Effector memory CD4-positive, alpha-beta T cell (primary cell): ENCODE data around the gene HPSE2.

Source experiments
- DNase-seq, 3 donors: peaks; one replicate each; pipeline ENCODE4 v3.0.0-alpha.2; 2020
- H3K27ac ChIP-seq: 2 replicates; pipeline ENCODE4 v1.7.0; 2013; ENCODE audit warnings: mild to moderate bottlenecking, low read length, moderate library complexity; ENCODE audit not compliant: insufficient read depth, poor library complexity, severe bottlenecking
- H3K27me3 ChIP-seq: replicated peaks from 2 replicates; pipeline ENCODE4 v1.7.0; 2013; ENCODE audit warnings: mild to moderate bottlenecking, low read length; ENCODE audit not compliant: insufficient read depth, control insufficient read depth, poor library complexity, severe bottlenecking
- H3K36me3 ChIP-seq: 2 replicates; pipeline ENCODE4 v1.7.0; 2013; ENCODE audit warnings: mild to moderate bottlenecking, low read length, moderate library complexity; ENCODE audit not compliant: control insufficient read depth, insufficient read depth
- H3K4me1 ChIP-seq: 2 replicates; pipeline ENCODE4 v1.7.0; 2013; ENCODE audit warnings: low read length, mild to moderate bottlenecking; ENCODE audit not compliant: control insufficient read depth, insufficient read depth, poor library complexity, severe bottlenecking
- H3K4me3 ChIP-seq: 2 replicates; pipeline ENCODE4 v1.7.0; 2013; ENCODE audit warnings: low read length, low read depth, mild to moderate bottlenecking; ENCODE audit not compliant: insufficient read depth, poor library complexity, severe bottlenecking
- H3K9me3 ChIP-seq: 2 replicates; pipeline ENCODE4 v1.7.0; 2013; ENCODE audit warnings: mild to moderate bottlenecking, low read length, moderate library complexity; ENCODE audit not compliant: control insufficient read depth

The HPSE2 gene

GRCh38 chr10:98414578-98414931, 821.1 kb downstream of the HPSE2 start:
- Histone ChIP-seq H3K27me3 (no peaks in the 10 kb centered on the region), H3K9me3 (no peaks in the 10 kb centered on the region), H3K36me3 (peaks cover 29% of the 10 kb centered on the region), H3K4me3 (peak overlapping the region; percentile 58), H3K4me1 (no peaks in the 10 kb centered on the region), H3K27ac (peak overlapping the region; percentile 53)
- DNase-seq: no peak

GRCh38 chr10:98411768-98412167, 823.9 kb downstream of the HPSE2 start:
- Histone ChIP-seq H3K36me3 (peaks cover 2% of the 10 kb centered on the region), H3K4me1 (no peaks in the 10 kb centered on the region), H3K27me3 (no peaks in the 10 kb centered on the region), H3K9me3 (no peaks in the 10 kb centered on the region), H3K4me3 (no peak overlapping the region), H3K27ac (no peak overlapping the region)
- DNase-seq: no peak

DNA sequence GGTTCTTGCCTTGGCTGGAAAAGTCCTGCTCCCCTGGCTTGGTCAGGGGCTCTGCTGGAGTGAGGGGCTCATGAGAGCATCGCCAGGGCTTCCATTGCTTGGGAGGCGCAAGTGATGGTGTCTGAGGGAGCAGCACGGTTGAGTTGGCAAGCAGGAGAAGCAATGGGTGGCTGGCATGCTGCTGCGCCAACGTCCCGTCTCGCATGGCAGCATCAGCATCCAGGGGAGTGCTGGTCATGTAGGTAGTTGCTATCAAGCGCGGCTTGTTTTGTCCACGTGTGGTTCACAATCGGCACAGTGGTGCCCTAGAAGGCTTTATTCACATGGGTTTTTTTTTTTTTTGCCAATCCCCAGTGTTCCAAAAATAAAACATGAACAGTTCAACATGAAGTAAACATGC, 824.5 kb downstream of the HPSE2 start:
- Histone ChIP-seq H3K27me3 (no peaks in the 10 kb centered on the region), H3K9me3 (no peaks in the 10 kb centered on the region), H3K36me3 (no peaks in the 10 kb centered on the region), H3K4me3 (no peak overlapping the region), H3K4me1 (no peaks in the 10 kb centered on the region), H3K27ac (no peak overlapping the region)
- no peak for DNase-seq

GRCh38 chr10:98410759-98411158, 824.9 kb downstream of the HPSE2 start:
- Histone ChIP-seq H3K4me3 (no peak overlapping the region), H3K27ac (no peak overlapping the region), H3K9me3 (no peaks in the 10 kb centered on the region), H3K4me1 (no peaks in the 10 kb centered on the region), H3K36me3 (no peaks in the 10 kb centered on the region), H3K27me3 (no peaks in the 10 kb centered on the region)
- no peak for DNase-seq

- Histone ChIP-seq H3K9me3 (no peaks in the 10 kb centered on the region), H3K27ac (no peak overlapping the region)
- no peak for DNase-seq
Observed at GRCh38 chr10:98410135-98410743, 825.4 kb downstream of the HPSE2 start.

GRCh38 chr10:98408799-98409198, 826.9 kb downstream of the HPSE2 start:
- H3K27ac ChIP-seq: no peak overlapping the region
- no peaks in the 10 kb centered on the region for H3K36me3 ChIP-seq
- no peaks in the 10 kb centered on the region for H3K9me3 ChIP-seq
- no peak overlapping the region for H3K4me3 ChIP-seq
- H3K4me1 ChIP-seq: no peaks in the 10 kb centered on the region
- DNase-seq: no peak
- no peaks in the 10 kb centered on the region for H3K27me3 ChIP-seq

More at GRCh38 chr10:98410135-98410743, 825.4 kb downstream of the HPSE2 start:
- Histone ChIP-seq H3K4me1 (no peaks in the 10 kb centered on the region), H3K4me3 (no peak overlapping the region), H3K36me3 (no peaks in the 10 kb centered on the region), H3K27me3 (no peaks in the 10 kb centered on the region)

DNA sequence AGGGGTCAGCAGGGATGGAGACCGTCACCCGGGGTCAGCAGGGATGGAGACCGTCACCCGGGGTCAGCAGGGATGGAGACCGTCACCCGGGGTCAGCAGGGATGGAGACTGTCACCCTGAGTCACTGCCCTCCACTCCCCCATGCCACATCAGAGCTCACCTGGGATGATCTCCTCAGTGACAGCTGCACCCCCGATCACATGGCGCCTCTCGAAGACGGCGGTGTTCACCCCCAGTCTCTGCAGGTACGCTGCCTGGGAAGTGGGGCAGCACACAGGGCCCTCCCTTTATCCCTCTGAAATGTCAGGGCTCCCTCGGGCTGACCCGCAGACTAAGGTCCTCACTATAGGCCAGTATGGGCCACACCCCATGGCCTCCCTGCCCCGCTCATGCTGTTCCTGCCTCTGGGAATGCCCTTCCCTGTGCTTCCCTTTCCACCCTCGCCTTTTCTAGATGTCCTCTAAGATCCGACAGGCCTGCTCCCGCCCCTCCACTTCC, 827.9 kb downstream of the HPSE2 start:
- H3K27ac ChIP-seq: no peak overlapping the region
- H3K27me3 ChIP-seq: no peaks in the 10 kb centered on the region
- no peaks in the 10 kb centered on the region for H3K4me1 ChIP-seq
- no peak overlapping the region for H3K4me3 ChIP-seq
- DNase-seq: no peak
- H3K9me3 ChIP-seq: no peaks in the 10 kb centered on the region
- H3K36me3 ChIP-seq: no peaks in the 10 kb centered on the region
